ENCODE results near the gene TMEM154.

TMEM154 gene

GRCh38 chr4:152606753-152607152, 73.0 kb downstream of the TMEM154 start:
- H3K27me3 ChIP-seq (ENCODE audit: insufficient read depth, low read length) = no peaks in the 10 kb centered on the region
- H3K9me2 ChIP-seq (ENCODE audit: low read depth, low read length) = no peaks in the 10 kb centered on the region
- H3K4me2 ChIP-seq (ENCODE audit: low read length) = no peak overlapping the region
- TF ChIP-seq, protein P1, sequence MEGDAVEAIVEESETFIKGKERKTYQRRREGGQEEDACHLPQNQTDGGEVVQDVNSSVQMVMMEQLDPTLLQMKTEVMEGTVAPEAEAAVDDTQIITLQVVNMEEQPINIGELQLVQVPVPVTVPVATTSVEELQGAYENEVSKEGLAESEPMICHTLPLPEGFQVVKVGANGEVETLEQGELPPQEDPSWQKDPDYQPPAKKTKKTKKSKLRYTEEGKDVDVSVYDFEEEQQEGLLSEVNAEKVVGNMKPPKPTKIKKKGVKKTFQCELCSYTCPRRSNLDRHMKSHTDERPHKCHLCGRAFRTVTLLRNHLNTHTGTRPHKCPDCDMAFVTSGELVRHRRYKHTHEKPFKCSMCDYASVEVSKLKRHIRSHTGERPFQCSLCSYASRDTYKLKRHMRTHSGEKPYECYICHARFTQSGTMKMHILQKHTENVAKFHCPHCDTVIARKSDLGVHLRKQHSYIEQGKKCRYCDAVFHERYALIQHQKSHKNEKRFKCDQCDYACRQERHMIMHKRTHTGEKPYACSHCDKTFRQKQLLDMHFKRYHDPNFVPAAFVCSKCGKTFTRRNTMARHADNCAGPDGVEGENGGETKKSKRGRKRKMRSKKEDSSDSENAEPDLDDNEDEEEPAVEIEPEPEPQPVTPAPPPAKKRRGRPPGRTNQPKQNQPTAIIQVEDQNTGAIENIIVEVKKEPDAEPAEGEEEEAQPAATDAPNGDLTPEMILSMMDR (IDR thresholded peaks at IDR 0.05; ENCODE audit: low read length) = no peak
- TF ChIP-seq EZH2 (IDR thresholded peaks at IDR 0.05; ENCODE audit: borderline replicate concordance, low read length) = no peak
- no peaks in the 10 kb centered on the region for H3F3A ChIP-seq (ENCODE audit: insufficient read depth, low read length)
- no peaks in the 10 kb centered on the region for H3K36me3 ChIP-seq (ENCODE audit: insufficient read depth, low read length)
- no peaks in the 10 kb centered on the region for H3K9me3 ChIP-seq (ENCODE audit: low read length)
- H3K4me3 ChIP-seq (ENCODE audit: low read depth, low read length, poor library complexity, severe bottlenecking) = no peak overlapping the region
- no peaks in the 10 kb centered on the region for H4K20me1 ChIP-seq (ENCODE audit: insufficient read depth, low read length)
- no peak overlapping the region for H3K27ac ChIP-seq (ENCODE audit: low read depth, low read length, poor library complexity, severe bottlenecking)
- peaks cover 10% of the 10 kb centered on the region for H3K4me1 ChIP-seq (ENCODE audit: insufficient read depth, low read length, severe bottlenecking)
- no peak overlapping the region for H2AFZ ChIP-seq (ENCODE audit: low read length)
- H3K79me2 ChIP-seq (ENCODE audit: insufficient read depth, low read length) = no peaks in the 10 kb centered on the region
- no peak overlapping the region for H3K9ac ChIP-seq (ENCODE audit: low read length)

GRCh38 chr4:152605641-152606335, 74.0 kb downstream of the TMEM154 start:
- Histone ChIP-seq H3K79me2 (ENCODE audit: insufficient read depth, low read length) (no peaks in the 10 kb centered on the region), H4K20me1 (ENCODE audit: insufficient read depth, low read length) (no peaks in the 10 kb centered on the region), H3K27me3 (ENCODE audit: insufficient read depth, low read length) (no peaks in the 10 kb centered on the region), H3K9ac (ENCODE audit: low read length) (no peak overlapping the region), H2AFZ (ENCODE audit: low read length) (no peak overlapping the region), H3K4me1 (ENCODE audit: insufficient read depth, low read length, severe bottlenecking) (peaks cover 15% of the 10 kb centered on the region), H3K4me2 (ENCODE audit: low read length) (no peak overlapping the region), H3K9me3 (ENCODE audit: low read length) (no peaks in the 10 kb centered on the region), H3K9me2 (ENCODE audit: low read depth, low read length) (no peaks in the 10 kb centered on the region), H3F3A (ENCODE audit: insufficient read depth, low read length) (no peaks in the 10 kb centered on the region), H3K27ac (ENCODE audit: low read depth, low read length, poor library complexity, severe bottlenecking) (no peak overlapping the region), H3K4me3 (ENCODE audit: low read depth, low read length, poor library complexity, severe bottlenecking) (no peak overlapping the region), H3K36me3 (ENCODE audit: insufficient read depth, low read length) (no peaks in the 10 kb centered on the region)
- TF ChIP-seq EZH2 (IDR thresholded peaks at IDR 0.05; ENCODE audit: borderline replicate concordance, low read length) = no peak
- TF ChIP-seq, protein P1 (IDR thresholded peaks at IDR 0.05; ENCODE audit: low read length) = no peak

DNA sequence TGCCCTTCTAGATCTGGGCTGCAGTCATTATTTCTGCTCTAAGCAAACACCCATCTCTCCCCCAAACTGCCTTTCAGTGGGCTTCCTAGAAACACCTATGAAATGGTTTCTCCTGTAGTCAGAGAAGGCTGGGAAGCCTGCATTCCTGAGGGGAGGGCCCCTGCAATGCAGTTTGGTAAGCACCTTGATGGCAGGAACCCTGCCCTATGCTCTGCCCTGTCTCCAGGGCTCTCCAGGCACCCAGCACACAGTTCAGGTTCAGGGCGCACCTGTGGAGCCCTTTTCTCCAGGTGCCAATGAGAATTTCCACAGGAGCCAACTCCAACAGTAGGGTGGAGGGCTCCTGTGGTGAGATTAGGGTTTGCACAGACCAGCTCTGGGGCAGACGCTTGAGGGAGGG, 74.8 kb downstream of the TMEM154 start:
- H4K20me1 ChIP-seq (ENCODE audit: insufficient read depth, low read length) = no peaks in the 10 kb centered on the region
- no peaks in the 10 kb centered on the region for H3K36me3 ChIP-seq (ENCODE audit: insufficient read depth, low read length)
- no peaks in the 10 kb centered on the region for H3K79me2 ChIP-seq (ENCODE audit: insufficient read depth, low read length)
- no peaks in the 10 kb centered on the region for H3F3A ChIP-seq (ENCODE audit: insufficient read depth, low read length)
- H2AFZ ChIP-seq (ENCODE audit: low read length) = no peak overlapping the region
- no peaks in the 10 kb centered on the region for H3K9me3 ChIP-seq (ENCODE audit: low read length)
- H3K4me2 ChIP-seq (ENCODE audit: low read length) = no peak overlapping the region
- H3K27me3 ChIP-seq (ENCODE audit: insufficient read depth, low read length) = no peaks in the 10 kb centered on the region
- H3K27ac ChIP-seq (ENCODE audit: low read depth, low read length, poor library complexity, severe bottlenecking) = no peak overlapping the region
- TF ChIP-seq, protein P1 (IDR thresholded peaks at IDR 0.05; ENCODE audit: low read length) = no peak
- no peak for TF ChIP-seq EZH2 (IDR thresholded peaks at IDR 0.05; ENCODE audit: borderline replicate concordance, low read length)
- H3K4me3 ChIP-seq (ENCODE audit: low read depth, low read length, poor library complexity, severe bottlenecking) = no peak overlapping the region
- H3K9me2 ChIP-seq (ENCODE audit: low read depth, low read length) = no peaks in the 10 kb centered on the region
- no peak overlapping the region for H3K9ac ChIP-seq (ENCODE audit: low read length)
- peaks cover 19% of the 10 kb centered on the region for H3K4me1 ChIP-seq (ENCODE audit: insufficient read depth, low read length, severe bottlenecking)

All from OCI-LY1 (cell line).